Measurements from ENCODE around the gene BCL10.

BCL10 gene

DNA sequence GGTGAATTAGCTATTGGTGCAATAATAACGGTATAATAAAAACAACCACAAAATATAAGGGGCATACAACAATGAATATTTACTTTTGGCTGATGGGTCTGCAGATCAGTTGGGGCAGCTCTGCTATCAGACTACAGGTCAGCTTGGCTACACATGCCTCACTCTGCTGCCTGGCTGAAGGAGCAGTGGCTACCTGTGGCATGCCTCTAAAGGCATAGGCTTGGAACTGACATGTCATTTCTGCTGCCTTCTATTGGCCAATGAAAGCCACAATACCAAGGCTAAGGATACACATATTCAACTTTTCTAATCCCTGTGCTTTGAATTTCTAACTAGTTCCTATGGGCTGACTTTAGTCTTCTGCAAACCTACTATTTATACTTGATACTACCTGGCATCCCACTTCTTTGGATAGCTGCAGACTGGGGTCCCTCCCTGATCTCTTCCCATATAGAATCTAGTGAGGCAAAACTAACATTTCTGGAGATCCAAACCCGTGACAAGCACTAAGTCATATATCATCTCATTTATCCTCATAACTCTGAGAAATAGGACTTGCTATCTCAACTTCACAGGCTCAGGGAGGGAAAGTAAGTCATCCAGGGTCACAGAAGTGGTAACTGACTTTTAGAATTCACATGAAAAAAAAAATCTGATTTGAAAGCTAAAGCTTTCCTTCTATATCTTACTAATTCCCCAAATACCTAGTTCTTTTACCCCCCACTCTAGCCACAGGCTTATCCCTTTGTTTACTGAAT lies 56.4 kb downstream of the BCL10 start:
- DNase-seq = no peak

DNA sequence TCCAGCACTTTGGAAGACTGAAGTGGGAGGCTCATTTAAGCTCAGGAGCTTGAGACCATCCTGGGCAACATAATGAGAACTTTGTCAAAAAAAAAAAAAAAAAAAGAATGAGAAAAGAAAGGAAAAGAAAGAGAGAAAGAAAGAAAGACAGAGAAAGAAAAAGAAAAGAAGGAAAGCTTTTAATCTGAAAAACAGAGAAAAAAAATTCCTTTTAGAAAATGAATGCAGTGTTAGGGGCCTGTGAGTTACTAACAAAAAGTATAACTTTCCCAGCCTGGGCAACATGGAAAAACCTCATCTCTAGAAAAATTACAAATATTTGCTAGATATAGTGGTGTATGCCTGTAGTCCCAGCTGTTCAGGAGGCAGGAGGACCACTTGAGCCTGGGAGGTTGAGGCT lies 59.7 kb downstream of the BCL10 start:
- no peak for DNase-seq

Measured in MV-4-11 (cell line).